HG03469 (cell line): ENCODE results near the gene TSN.
"Not testable (repeated sequence)": the region's sequence is repeated elsewhere in the genome, so short reads cannot be mapped to it uniquely, and the experiment has no call there.

Source experiments
- ATAC-seq: cut with Tn5 transposase; IDR thresholded peaks from one replicate; pipeline ENCODE4 v1.9.1; 2021; ENCODE audit warnings: mild to moderate bottlenecking, moderate library complexity, moderate number of reproducible peaks; ENCODE audit not compliant: unreplicated experiment

TSN gene

GRCh38 chr2:121796239-121796638 is 40.8 kb downstream of the TSN start:
- ATAC-seq = no peak

GRCh38 chr2:121798617-121799016 is 43.2 kb downstream of the TSN start:
- ATAC-seq = no peak

DNA sequence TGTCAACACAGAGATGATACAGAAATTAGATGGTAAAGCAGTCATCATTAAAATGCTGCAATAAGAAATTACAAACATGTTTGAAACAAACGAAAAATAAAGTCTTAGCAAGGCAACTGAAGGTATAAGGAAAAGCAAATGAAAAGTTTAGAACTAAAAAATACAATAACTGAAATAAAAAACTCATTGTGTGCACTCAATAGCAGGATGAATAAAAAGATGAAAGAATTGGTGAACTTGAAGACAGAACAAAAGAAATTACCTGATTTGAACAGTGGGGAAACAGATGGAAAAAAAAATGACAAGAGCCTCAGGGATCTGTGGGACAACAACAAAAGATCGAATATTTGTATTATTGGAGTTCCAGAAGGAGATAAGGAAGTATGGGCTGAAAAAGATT is 46.5 kb downstream of the TSN start:
- no peak for ATAC-seq

DNA sequence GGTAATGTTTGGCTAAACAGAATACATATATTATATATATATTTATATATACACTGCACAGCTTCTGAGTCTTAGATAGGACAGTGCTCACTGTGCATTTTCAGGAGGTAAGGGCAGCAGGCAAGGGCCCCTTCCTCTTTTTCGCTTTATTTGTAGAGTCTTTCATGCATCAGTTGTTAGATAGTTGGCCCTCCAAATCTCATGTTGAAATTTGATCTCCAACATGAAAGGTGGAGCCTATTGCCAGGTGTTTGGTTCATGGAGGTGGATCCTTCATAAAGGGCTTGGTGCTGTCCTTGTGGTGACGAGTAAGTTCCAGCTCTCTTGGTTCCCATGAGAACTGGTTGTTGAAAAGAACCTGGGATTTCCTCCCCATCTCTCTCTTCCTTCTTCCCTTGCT is 48.1 kb downstream of the TSN start:
- no peak for ATAC-seq

- ATAC-seq = peak; percentile 62
Observed at GRCh38 chr2:121804340-121804739, 48.9 kb downstream of the TSN start.

DNA sequence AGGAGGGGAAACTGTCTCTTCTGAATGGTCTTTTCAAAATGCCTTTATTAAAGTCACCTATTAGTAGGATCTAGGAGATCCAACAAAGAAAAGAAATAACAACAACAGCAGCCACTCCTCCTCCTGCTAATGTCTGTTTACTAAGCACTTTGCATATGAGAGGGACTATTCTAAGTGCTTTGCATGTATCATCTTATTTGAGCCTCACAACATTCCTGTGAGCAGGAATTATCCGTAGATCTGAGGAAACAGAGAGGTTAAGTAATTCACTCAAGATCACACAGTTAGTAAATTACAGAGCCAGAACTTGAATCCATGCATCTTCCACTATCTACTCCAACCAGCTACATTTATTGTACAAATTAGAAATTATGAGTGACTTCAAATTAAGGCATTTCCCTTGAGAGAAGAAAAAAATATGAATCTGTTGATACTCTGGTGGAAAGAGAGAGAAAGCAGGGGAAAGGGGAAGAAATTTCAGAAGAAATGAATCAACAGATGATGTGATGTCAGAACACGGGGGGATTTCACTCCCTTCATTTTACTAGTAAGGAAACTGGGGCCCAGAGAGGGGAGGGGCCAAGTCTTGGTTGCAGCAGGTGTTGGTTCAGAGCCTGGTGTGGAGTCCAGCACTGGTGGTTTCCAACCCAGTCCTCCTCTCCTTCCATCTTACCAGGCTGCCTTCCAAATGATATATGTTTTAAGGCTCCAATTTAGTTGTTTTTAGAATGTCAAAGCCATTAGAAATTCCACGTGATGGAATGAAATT is 49.7 kb downstream of the TSN start:
- no peak for ATAC-seq

DNA sequence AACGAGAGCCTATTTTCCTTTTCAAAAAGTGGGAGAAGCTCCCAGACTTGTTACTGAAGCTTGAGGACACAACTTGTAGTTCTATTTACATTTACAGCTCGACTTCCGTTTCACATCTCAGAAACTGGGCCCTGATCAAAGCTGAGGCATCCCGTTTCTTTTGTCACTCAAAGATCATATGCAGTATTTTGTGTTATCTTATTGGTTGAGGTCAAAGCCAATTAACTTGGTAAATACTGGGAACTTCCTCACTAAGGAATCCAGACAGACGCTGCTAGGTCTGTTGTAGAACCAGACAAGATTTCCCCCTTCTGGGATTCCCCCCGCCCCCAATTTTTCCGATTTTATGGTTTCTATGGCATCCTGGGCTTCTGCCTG is 50.3 kb downstream of the TSN start:
- ATAC-seq = no peak

DNA sequence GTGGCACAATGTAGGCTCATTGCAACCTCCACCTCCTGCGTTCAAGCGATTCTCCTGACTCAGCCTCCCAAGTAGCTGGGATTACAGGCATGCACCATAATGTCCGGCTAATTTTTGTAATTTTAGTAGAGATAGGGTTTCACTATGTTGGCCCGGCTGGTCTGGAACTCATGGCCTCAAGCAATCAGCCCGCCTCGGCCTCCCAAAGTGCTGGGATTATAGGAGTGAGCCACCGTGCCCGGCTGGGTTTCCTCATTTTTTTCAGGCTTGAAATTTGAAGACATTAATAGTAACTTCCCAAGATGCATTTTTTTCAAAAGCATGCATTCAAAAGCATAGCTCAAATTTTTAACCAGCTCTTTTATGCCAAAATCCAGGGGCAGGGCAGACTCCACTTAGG is 52.3 kb downstream of the TSN start:
- ATAC-seq = not testable (repeated sequence)

- ATAC-seq = no peak
Observed at GRCh38 chr2:121809607-121810006, 54.2 kb downstream of the TSN start.

- ATAC-seq = peak; percentile 74
Observed at GRCh38 chr2:121810959-121811853, 55.8 kb downstream of the TSN start.

DNA sequence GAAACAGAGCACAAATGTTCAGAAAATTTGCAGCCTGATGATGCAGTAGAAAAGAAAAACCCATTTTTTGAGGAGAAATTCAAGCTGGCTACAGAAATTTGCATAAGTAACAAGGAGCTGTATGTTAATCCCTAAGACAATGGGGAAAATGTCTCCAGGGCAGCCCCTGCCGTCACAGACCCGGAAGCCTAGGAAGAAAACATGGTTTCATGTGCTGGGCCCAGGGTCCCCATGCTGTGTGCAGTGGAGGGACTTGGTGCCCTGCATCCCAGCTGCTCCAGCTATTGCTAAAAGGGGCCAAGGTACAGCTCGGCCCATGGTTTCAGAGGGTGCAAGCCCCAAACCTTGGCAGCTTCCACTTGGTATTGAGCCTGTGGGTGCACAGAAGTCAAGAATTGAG is 57.6 kb downstream of the TSN start:
- not testable (repeated sequence) for ATAC-seq

DNA sequence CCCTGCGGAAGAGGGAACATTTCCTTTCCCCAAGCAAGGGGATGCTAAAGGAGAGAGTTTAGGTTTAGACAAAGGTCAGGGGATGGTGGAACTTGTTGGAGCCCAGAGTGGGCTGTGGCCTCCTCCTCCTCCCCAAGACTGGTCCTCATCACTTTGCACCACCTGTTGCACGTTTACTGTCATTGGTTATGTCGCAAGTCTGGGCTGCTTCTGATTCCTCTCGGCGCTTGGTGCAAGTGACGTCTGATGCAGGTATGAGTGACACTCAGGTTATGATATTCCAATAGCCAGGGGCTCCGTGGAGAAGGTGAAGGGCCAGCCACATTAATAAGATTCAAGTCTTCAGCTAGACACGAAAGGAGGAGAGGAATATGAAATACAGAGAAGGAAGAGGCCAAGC is 59.8 kb downstream of the TSN start:
- ATAC-seq = no peak

- ATAC-seq = no peak
Observed at GRCh38 chr2:121816797-121817196, 61.3 kb downstream of the TSN start.

GRCh38 chr2:121817304-121817703 is 61.9 kb downstream of the TSN start:
- ATAC-seq = not testable (repeated sequence)
